HCT116 (cell line): ENCODE data around the gene SFRP2. TPM values are rescaled to one million over a fixed set of nuclear protein-coding genes. Genes with fewer than 3 reads are reported as not detected.

ENCODE experiments used
- ATAC-seq: fragments of 200-7000 bp; cut with Tn5 transposase; 2 replicates; pipeline ENCODE4 v1.9.1; 2020; ENCODE audit warnings: mild to moderate bottlenecking, moderate library complexity
- BruUV-seq: library from RNA; stranded (reverse); fragments of 400-500 nt; replicated peaks from 2 replicates; lab custom pipeline; 2021; lab: Mats Ljungman, UMichigan
- CTCF ChIA-PET: fragments of 300-600 bp; sonication (Branson Sonifier 250); formaldehyde crosslinking; loops from one replicate; lab custom pipeline; 2021; ENCODE audit warnings: antibody characterized with exemption; lab: Charles Lee
- POLR2A ChIA-PET: fragments of 300-600, 350-600 bp; sonication (Branson Sonifier 250); formaldehyde crosslinking; loops from one replicate; lab custom pipeline; 2021; ENCODE audit warnings: antibody characterized with exemption; lab: Charles Lee
- RAD21 ChIA-PET, 2 experiments: fragments of 300-600 bp; sonication (Branson Sonifier 250); formaldehyde crosslinking; loops; one replicate each; lab custom pipeline; 2023; ENCODE audit warnings: low total read pairs in 2 of 2; ENCODE audit not compliant: uncharacterized antibody in 2 of 2, unreplicated experiment in 2 of 2, low non-redundant PET in 1 of 2; lab: Charles Lee
- DNase-seq: peaks from one replicate; pipeline ENCODE4 v3.0.0-alpha.2; 2010; ENCODE audit warnings: low read depth, low spot score
- H2AFZ ChIP-seq: fragments of 200-600 bp; shearing (Covaris generic), sonication (generic); 2 replicates; pipeline ENCODE4 v1.6.1; 2017; ENCODE audit warnings: low read depth, mixed run types, mixed read lengths, antibody characterized with exemption, low read length; ENCODE audit not compliant: poor library complexity, severe bottlenecking
- H3K27ac ChIP-seq: 2 replicates; pipeline ENCODE4 v1.5.1; 2012; ENCODE audit warnings: low read depth, low read length
- H3K27me3 ChIP-seq: fragments of 200-600 bp; sonication (generic); 2 replicates; pipeline ENCODE4 v1.6.1; 2016; ENCODE audit warnings: mixed run types, low read length, mixed read lengths; ENCODE audit not compliant: insufficient read depth
- H3K36me3 ChIP-seq, 2 experiments: fragments of 200-500 bp in 1 of 2; fragments of 200-600 bp in 1 of 2; sonication (Bioruptor generic) in 1 of 2; sonication (generic) in 1 of 2; 2 replicates each; pipeline versions ENCODE4 v1.5.1 to v1.6.1; 2014 to 2016; ENCODE audit warnings: low read length in 2 of 2, inconsistent platforms in 1 of 2, mixed read lengths in 1 of 2, mixed run types in 1 of 2; ENCODE audit not compliant: insufficient read depth in 2 of 2, control insufficient read depth in 1 of 2
- H3K4me1 ChIP-seq, 2 experiments: fragments of 200-600 bp in 1 of 2; sonication (generic) in 1 of 2; 2 replicates each; pipeline versions ENCODE4 v1.5.1 to v1.6.1; 2012 to 2017; ENCODE audit warnings: low read length in 2 of 2, inconsistent platforms in 1 of 2, mild to moderate bottlenecking in 1 of 2, mixed read lengths in 1 of 2, mixed run types in 1 of 2, moderate library complexity in 1 of 2; ENCODE audit not compliant: insufficient read depth in 2 of 2, control insufficient read depth in 1 of 2
- H3K4me2 ChIP-seq: fragments of 200-600 bp; sonication (generic); 2 replicates; pipeline ENCODE4 v1.6.1; 2017; ENCODE audit warnings: mixed run types, low read length, mixed read lengths
- H3K4me3 ChIP-seq, 2 experiments: fragments of 200-600 bp in 1 of 2; sonication (generic) in 1 of 2; replicated peaks in 1 of 2; 2 replicates each; pipeline ENCODE4 v1.5.1; 2011 to 2016; ENCODE audit warnings: low read length in 2 of 2, control low read depth in 1 of 2, low read depth in 1 of 2, mild to moderate bottlenecking in 1 of 2, mixed read lengths in 1 of 2, mixed run types in 1 of 2
- H3K79me2 ChIP-seq: fragments of 200-600 bp; sonication (generic); 2 replicates; pipeline ENCODE4 v1.6.1; 2017; ENCODE audit warnings: mild to moderate bottlenecking, mixed run types, low read length, moderate library complexity, mixed read lengths; ENCODE audit not compliant: insufficient read depth
- H3K9ac ChIP-seq: fragments of 200-600 bp; sonication (generic); 2 replicates; pipeline ENCODE4 v1.6.1; 2016; ENCODE audit warnings: low read length, mixed read lengths
- H3K9me2 ChIP-seq: fragments of 200-600 bp; sonication (generic), shearing (Covaris generic); 2 replicates; pipeline ENCODE4 v1.6.1; 2017; ENCODE audit warnings: mixed run types, mild to moderate bottlenecking, moderate library complexity; ENCODE audit not compliant: insufficient read depth
- H3K9me3 ChIP-seq, 2 experiments: fragments of 200-500 bp in 1 of 2; fragments of 200-600 bp in 1 of 2; sonication (Bioruptor generic) in 1 of 2; sonication (generic) in 1 of 2; 2 replicates each; pipeline ENCODE4 v1.6.1; 2014 to 2017; ENCODE audit warnings: low read length in 2 of 2, mixed read lengths in 2 of 2, inconsistent platforms in 1 of 2, low read depth in 1 of 2, mild to moderate bottlenecking in 1 of 2, mixed run types in 1 of 2, moderate library complexity in 1 of 2; ENCODE audit not compliant: control insufficient read depth in 1 of 2, insufficient read depth in 1 of 2
- H4K20me1 ChIP-seq: fragments of 200-600 bp; sonication (generic), shearing (Covaris generic); 2 replicates; pipeline ENCODE4 v1.6.1; 2017; ENCODE audit warnings: mixed run types, mild to moderate bottlenecking, moderate library complexity; ENCODE audit not compliant: insufficient read depth
- POLR2AphosphoS5 ChIP-seq: IDR thresholded peaks from 2 replicates; pipeline ENCODE4 v1.6.1; 2011; ENCODE audit warnings: mild to moderate bottlenecking, low read depth, low read length, moderate library complexity
- YY1 ChIP-seq: IDR thresholded peaks from 2 replicates; pipeline ENCODE4 v1.6.1; 2011; ENCODE audit warnings: low read length, low read depth, moderate library complexity, mild to moderate bottlenecking; ENCODE audit not compliant: insufficient replicate concordance; ENCODE audit errors: extremely low read depth
- intact Hi-C: fragments of 100-400 bp; cut with micrococcal nuclease; formaldehyde crosslinking; loops from 2 replicates; pipeline ENCODE4 v1.10.0; 2022
- total RNA-seq: library from RNA; stranded (reverse); gene quantifications from one replicate; pipeline ENCODE4 v1.2.1, GENCODE V29; 2021; ENCODE audit not compliant: unreplicated experiment

Gene SFRP2
- total RNA-seq, 1 experiment from 2014 or later: 0.22 TPM

DNA sequence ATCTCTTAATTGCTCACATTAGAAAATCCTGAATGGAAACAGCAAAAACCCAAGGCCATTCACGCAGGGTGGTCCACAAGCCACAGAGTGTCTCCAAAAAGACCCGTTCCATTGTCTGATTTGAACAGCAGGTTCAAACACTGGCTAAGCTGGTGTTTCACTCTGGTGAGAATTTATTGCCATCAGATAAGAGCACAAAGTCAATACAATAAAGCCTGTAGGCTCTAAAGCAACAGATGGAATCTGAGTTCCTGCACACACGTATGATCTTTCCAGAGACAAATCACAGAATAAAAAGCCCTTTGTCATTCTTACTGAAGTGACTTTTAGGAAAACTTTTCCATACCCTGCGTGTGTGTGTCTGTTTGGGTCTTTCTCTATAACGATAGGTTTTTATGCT, 5.1 kb upstream of the SFRP2 start:
- no TSS peak for BruUV-seq
- no peaks in the 10 kb centered on the region for H3K4me1 ChIP-seq
- intact Hi-C loops: no loop called here
- H3K27ac ChIP-seq: no peak overlapping the region
- H3K36me3 ChIP-seq: no peaks in the 10 kb centered on the region
- no peak overlapping the region for H3K4me3 ChIP-seq
- H2AFZ ChIP-seq: no peak overlapping the region
- POLR2A ChIA-PET: no interaction called here
- H4K20me1 ChIP-seq: no peaks in the 10 kb centered on the region
- no peaks in the 10 kb centered on the region for H3K79me2 ChIP-seq
- CTCF ChIA-PET: no interaction called here
- RAD21 ChIA-PET: no interaction called here
- H3K4me2 ChIP-seq: no peak overlapping the region
- H3K9me2 ChIP-seq: no peaks in the 10 kb centered on the region
- no peaks in the 10 kb centered on the region for H3K9me3 ChIP-seq
- no peaks in the 10 kb centered on the region; the same call in 1 of the 2 replicates for H3K27me3 ChIP-seq
- no peak for ATAC-seq
- H3K9ac ChIP-seq: no peak overlapping the region
- DNase-seq: no peak
- TF ChIP-seq POLR2AphosphoS5: no peak
- TF ChIP-seq, all 23 proteins: peak for 0

DNA sequence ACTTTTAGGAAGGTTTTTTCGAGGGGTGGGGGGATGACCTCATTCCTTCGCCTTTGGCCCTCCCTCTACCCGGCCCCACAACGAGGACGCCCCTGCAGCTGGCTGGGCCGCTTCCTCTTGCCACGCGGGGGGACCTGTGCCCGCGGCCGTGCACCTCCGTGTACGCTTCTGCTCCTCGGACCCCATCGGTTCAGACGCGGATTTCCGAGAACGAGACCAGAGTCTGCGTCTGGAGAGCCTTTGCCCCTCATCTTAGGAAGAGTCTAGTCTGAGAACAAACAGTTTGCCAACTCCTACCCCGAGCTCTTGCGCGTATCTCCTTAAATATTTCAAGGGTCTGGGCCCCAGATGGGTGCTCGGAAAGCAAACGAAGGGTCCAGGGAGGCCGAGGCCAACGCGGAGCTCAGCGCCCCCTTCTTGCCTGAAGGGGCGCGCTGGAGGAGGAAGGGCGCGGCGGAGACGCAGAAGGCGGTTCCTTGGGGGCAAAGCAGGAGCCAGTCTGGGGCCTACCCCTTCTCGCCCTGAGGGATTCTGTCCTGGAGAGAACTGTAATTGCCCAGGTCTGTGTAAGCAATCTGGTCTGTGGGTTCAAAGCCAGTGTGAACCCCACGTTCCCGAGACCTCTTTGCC, 3.9 kb upstream of the SFRP2 start:
- no peak overlapping the region for H2AFZ ChIP-seq
- H3K4me3 ChIP-seq: no peak overlapping the region
- POLR2A ChIA-PET: no interaction called here
- H4K20me1 ChIP-seq: no peaks in the 10 kb centered on the region
- H3K4me2 ChIP-seq: no peak overlapping the region
- H3K79me2 ChIP-seq: no peaks in the 10 kb centered on the region
- H3K9ac ChIP-seq: no peak overlapping the region
- no peak overlapping the region for H3K27ac ChIP-seq
- no peak for DNase-seq
- no peak for TF ChIP-seq YY1
- no TSS peak for BruUV-seq
- no peak for ATAC-seq
- H3K27me3 ChIP-seq: peaks cover under 1% of the 10 kb centered on the region; the same call in 1 of the 2 replicates
- no peaks in the 10 kb centered on the region for H3K36me3 ChIP-seq
- intact Hi-C loops: no loop called here
- RAD21 ChIA-PET: no interaction called here
- H3K4me1 ChIP-seq: no peaks in the 10 kb centered on the region
- CTCF ChIA-PET: no interaction called here
- H3K9me3 ChIP-seq: no peaks in the 10 kb centered on the region
- H3K9me2 ChIP-seq: no peaks in the 10 kb centered on the region
